HEK293T (cell line): ENCODE measurements around the gene INPP5E.

Source experiments
- BHLHE40 ChIP-seq: fragments of 450-650 bp; IDR thresholded peaks from 2 replicates; pipeline ENCODE4 v1.6.1; 2016; ENCODE audit warnings: mild to moderate bottlenecking, moderate library complexity, borderline replicate concordance
- FOXA1 ChIP-seq: fragments of 450-650 bp; IDR thresholded peaks from 2 replicates; pipeline ENCODE4 v1.6.1; 2016; ENCODE audit warnings: mild to moderate bottlenecking
- FOXK2 ChIP-seq: fragments of 450-650 bp; IDR thresholded peaks from 2 replicates; pipeline ENCODE4 v1.6.1; 2016; ENCODE audit warnings: mild to moderate bottlenecking
- FOXM1 ChIP-seq: fragments of 450-650 bp; IDR thresholded peaks from 2 replicates; pipeline ENCODE4 v1.6.1; 2017; ENCODE audit warnings: mild to moderate bottlenecking, borderline replicate concordance
- L3MBTL2 ChIP-seq: fragments of 450-650 bp; conservative IDR thresholded peaks from 2 replicates; pipeline ENCODE4 v1.6.1; 2016; ENCODE audit warnings: mild to moderate bottlenecking
- NFRKB ChIP-seq: fragments of 450-650 bp; IDR thresholded peaks from 2 replicates; pipeline ENCODE4 v1.6.1; 2016; ENCODE audit warnings: mild to moderate bottlenecking, moderate library complexity
- SP1 ChIP-seq: fragments of 450-650 bp; IDR thresholded peaks from 2 replicates; pipeline ENCODE4 v1.6.1; 2017
- TARDBP ChIP-seq: fragments of 450-650 bp; IDR thresholded peaks from 2 replicates; pipeline ENCODE4 v1.6.1; 2016

- TF ChIP-seq FOXM1: no peak
- no peak for TF ChIP-seq TARDBP
- TF ChIP-seq BHLHE40: no peak
- no peak for TF ChIP-seq SP1
- TF ChIP-seq FOXA1: no peak
- TF ChIP-seq FOXK2: no peak
- TF ChIP-seq L3MBTL2: no peak
- no peak for TF ChIP-seq NFRKB
Observed at GRCh38 chr9:136486131-136486530, 46.5 kb upstream of the INPP5E start.
